SK-N-SH treated with all-trans-retinoic acid at 6 μM for 48 hours (cell line): ENCODE results near the gene PLXND1.

Source experiments
- ATAC-seq: fragments of 200-7000 bp; cut with Tn5 transposase; 3 replicates; pipeline ENCODE4 v1.9.1; 2020; ENCODE audit warnings: mild to moderate bottlenecking, moderate library complexity
- ARNTL ChIP-seq: fragments of 450-650 bp; formaldehyde crosslinking; IDR thresholded peaks from 2 replicates; pipeline ENCODE4 v1.5.0; 2020; ENCODE audit warnings: low read depth, mild to moderate bottlenecking, moderate library complexity, borderline replicate concordance
- BACH2 ChIP-seq: fragments of 250-450 bp; sonication (Bioruptor Pico); IDR thresholded peaks from 2 replicates; pipeline ENCODE4 v1.9.0; 2021; ENCODE audit warnings: mild to moderate bottlenecking, borderline replicate concordance
- CSDC2 ChIP-seq: fragments of 250-450 bp; sonication (Bioruptor Pico); IDR thresholded peaks from 2 replicates; pipeline ENCODE4 v1.5.0; 2020; ENCODE audit warnings: mild to moderate bottlenecking, moderate library complexity
- ESRRG ChIP-seq: fragments of 250-450 bp; sonication (Bioruptor Pico); IDR thresholded peaks from 2 replicates; pipeline ENCODE4 v1.6.1; 2021; ENCODE audit warnings: mild to moderate bottlenecking
- GLIS3 ChIP-seq: fragments of 250-450 bp; sonication (Bioruptor Pico); IDR thresholded peaks from 2 replicates; pipeline ENCODE4 v1.5.0; 2020; ENCODE audit warnings: mild to moderate bottlenecking, moderate library complexity
- ISL1 ChIP-seq: fragments of 250-450 bp; sonication (Bioruptor Pico); IDR thresholded peaks from 2 replicates; pipeline ENCODE4 v2.1.2; 2022; ENCODE audit warnings: mild to moderate bottlenecking, moderate library complexity
- OSR1 ChIP-seq: fragments of 250-450 bp; sonication (Bioruptor Pico); IDR thresholded peaks from 2 replicates; pipeline ENCODE4 v1.8.0; 2022; ENCODE audit warnings: moderate library complexity, mild to moderate bottlenecking, inconsistent platforms
- SNAI2 ChIP-seq: fragments of 250-450 bp; sonication (Bioruptor Pico); IDR thresholded peaks from 2 replicates; pipeline ENCODE4 v1.5.0; 2020; ENCODE audit warnings: mild to moderate bottlenecking, moderate library complexity
- TCF4 ChIP-seq: fragments of 250-450 bp; sonication (Bioruptor Pico); IDR thresholded peaks from 2 replicates; pipeline ENCODE4 v1.8.0; 2021; ENCODE audit warnings: mild to moderate bottlenecking, moderate library complexity, borderline replicate concordance
- TOX ChIP-seq: fragments of 250-450 bp; sonication (Bioruptor Pico); IDR thresholded peaks from 2 replicates; pipeline ENCODE4 v1.8.0; 2021; ENCODE audit warnings: mild to moderate bottlenecking, moderate library complexity, borderline replicate concordance
- ZC3H10 ChIP-seq: fragments of 250-450 bp; sonication (Bioruptor Pico); IDR thresholded peaks from 2 replicates; pipeline ENCODE4 v1.5.1; 2021; ENCODE audit warnings: mild to moderate bottlenecking, moderate library complexity
- ZFP30 ChIP-seq: fragments of 450-650 bp; formaldehyde crosslinking; IDR thresholded peaks from 2 replicates; pipeline ENCODE4 v1.5.0; 2022; ENCODE audit warnings: mild to moderate bottlenecking, moderate library complexity
- ZNF565 ChIP-seq: fragments of 450-650 bp; formaldehyde crosslinking; conservative IDR thresholded peaks from 2 replicates; pipeline ENCODE4 v1.5.0; 2020; ENCODE audit warnings: low read depth, mild to moderate bottlenecking, moderate library complexity
- ZNF70 ChIP-seq: fragments of 450-650 bp; formaldehyde crosslinking; IDR thresholded peaks from 2 replicates; pipeline ENCODE4 v1.5.0; 2020; ENCODE audit warnings: mild to moderate bottlenecking, moderate library complexity
- TF ChIP-seq, protein P1 (sequence below): fragments of 250-450 bp; sonication (Bioruptor Pico); IDR thresholded peaks from 2 replicates; pipeline ENCODE4 v1.5.1; 2020; ENCODE audit warnings: low read depth, mild to moderate bottlenecking, moderate library complexity
- TF ChIP-seq, protein P2 (sequence below): fragments of 250-450 bp; sonication (Bioruptor Pico); IDR thresholded peaks from 2 replicates; pipeline ENCODE4 v1.8.0; 2020; ENCODE audit warnings: mild to moderate bottlenecking, moderate library complexity, borderline replicate concordance
- TF ChIP-seq, protein P3 (sequence below): fragments of 250-450 bp; sonication (Bioruptor Pico); IDR thresholded peaks from 2 replicates; pipeline ENCODE4 v1.5.1; 2021; ENCODE audit warnings: mild to moderate bottlenecking, moderate library complexity
- TF ChIP-seq, protein P4 (sequence below): fragments of 250-450 bp; sonication (Bioruptor Pico); IDR thresholded peaks from 2 replicates; pipeline ENCODE4 v1.8.0; 2021; ENCODE audit warnings: low read depth, mild to moderate bottlenecking, moderate library complexity, borderline replicate concordance

The PLXND1 gene

DNA sequence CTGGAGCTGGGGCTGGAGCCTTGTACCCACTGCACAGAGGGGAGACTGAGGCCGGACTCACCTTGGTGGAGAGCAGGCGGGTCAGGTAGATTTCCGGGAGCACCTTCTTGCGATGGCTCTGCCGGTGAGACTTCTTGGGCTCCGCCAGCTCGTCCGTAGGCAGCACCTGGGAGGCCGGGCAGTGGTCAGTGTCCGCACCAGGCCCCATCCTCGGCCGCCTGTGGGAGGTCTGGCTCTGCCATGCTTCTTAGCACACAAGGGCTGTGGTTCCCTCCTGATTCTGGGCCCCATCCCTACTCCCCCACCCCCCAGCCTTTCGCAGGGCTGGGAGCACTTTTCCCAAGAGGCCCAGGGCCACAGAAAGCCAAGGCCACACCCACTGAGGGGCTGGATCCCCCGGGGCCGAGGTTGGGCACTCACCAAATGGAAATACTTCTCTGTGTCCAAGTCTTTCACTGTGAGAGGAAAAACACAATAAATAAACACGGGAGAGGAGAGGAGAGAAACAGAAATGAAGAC, 46.1 kb downstream of the PLXND1 start (continued):
- no peak for TF ChIP-seq ARNTL (CRISPR knock-in tag)
- no peak for TF ChIP-seq GLIS3 (CRISPR knock-in tag)
- no peak for TF ChIP-seq TOX (CRISPR knock-in tag)
- no peak for TF ChIP-seq BACH2 (CRISPR knock-in tag)
- TF ChIP-seq SNAI2 (CRISPR knock-in tag) = no peak
- TF ChIP-seq CSDC2 (CRISPR knock-in tag) = no peak
- TF ChIP-seq, protein P1, sequence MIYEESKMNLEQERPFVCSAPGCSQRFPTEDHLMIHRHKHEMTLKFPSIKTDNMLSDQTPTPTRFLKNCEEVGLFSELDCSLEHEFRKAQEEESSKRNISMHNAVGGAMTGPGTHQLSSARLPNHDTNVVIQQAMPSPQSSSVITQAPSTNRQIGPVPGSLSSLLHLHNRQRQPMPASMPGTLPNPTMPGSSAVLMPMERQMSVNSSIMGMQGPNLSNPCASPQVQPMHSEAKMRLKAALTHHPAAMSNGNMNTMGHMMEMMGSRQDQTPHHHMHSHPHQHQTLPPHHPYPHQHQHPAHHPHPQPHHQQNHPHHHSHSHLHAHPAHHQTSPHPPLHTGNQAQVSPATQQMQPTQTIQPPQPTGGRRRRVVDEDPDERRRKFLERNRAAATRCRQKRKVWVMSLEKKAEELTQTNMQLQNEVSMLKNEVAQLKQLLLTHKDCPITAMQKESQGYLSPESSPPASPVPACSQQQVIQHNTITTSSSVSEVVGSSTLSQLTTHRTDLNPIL (CRISPR knock-in tag) = no peak

DNA sequence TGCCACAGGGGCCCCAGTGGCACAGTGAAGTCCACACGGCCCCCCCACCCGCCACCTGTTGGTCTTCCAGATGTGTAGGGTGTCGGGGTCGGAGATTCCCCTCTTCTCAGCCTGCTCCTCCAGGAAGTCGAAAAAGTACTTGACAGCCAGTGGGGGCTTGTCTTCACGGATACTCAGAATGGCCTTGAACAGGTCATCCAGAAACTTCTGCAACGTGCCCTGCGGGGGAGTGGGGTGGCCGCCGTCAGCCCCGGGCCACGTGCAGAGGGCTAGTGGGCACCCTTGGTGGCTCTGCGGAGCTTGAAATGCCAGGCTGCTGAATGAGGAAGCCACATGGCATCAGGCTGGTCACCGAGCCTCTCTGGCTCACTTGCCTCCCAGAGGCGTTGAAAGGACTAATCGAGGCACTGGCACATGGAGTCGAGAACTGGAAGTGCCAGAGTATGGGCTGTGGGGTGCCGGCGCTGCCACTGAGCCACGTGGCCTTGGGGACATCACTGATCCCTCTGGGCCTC, 46.9 kb downstream of the PLXND1 start:
- ATAC-seq = no peak
- TF ChIP-seq CSDC2 (CRISPR knock-in tag) (no peak), ISL1 (no peak), OSR1 (CRISPR knock-in tag) (no peak), TCF4 (CRISPR knock-in tag) (no peak), ZNF565 (CRISPR knock-in tag) (no peak), ARNTL (CRISPR knock-in tag) (no peak), ESRRG (CRISPR knock-in tag) (no peak), ZC3H10 (CRISPR knock-in tag) (no peak), GLIS3 (CRISPR knock-in tag) (no peak), ZFP30 (no peak)
- TF ChIP-seq, protein P2, sequence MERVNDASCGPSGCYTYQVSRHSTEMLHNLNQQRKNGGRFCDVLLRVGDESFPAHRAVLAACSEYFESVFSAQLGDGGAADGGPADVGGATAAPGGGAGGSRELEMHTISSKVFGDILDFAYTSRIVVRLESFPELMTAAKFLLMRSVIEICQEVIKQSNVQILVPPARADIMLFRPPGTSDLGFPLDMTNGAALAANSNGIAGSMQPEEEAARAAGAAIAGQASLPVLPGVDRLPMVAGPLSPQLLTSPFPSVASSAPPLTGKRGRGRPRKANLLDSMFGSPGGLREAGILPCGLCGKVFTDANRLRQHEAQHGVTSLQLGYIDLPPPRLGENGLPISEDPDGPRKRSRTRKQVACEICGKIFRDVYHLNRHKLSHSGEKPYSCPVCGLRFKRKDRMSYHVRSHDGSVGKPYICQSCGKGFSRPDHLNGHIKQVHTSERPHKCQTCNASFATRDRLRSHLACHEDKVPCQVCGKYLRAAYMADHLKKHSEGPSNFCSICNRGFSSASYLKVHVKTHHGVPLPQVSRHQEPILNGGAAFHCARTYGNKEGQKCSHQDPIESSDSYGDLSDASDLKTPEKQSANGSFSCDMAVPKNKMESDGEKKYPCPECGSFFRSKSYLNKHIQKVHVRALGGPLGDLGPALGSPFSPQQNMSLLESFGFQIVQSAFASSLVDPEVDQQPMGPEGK (CRISPR knock-in tag) = no peak
- TF ChIP-seq, protein P3, sequence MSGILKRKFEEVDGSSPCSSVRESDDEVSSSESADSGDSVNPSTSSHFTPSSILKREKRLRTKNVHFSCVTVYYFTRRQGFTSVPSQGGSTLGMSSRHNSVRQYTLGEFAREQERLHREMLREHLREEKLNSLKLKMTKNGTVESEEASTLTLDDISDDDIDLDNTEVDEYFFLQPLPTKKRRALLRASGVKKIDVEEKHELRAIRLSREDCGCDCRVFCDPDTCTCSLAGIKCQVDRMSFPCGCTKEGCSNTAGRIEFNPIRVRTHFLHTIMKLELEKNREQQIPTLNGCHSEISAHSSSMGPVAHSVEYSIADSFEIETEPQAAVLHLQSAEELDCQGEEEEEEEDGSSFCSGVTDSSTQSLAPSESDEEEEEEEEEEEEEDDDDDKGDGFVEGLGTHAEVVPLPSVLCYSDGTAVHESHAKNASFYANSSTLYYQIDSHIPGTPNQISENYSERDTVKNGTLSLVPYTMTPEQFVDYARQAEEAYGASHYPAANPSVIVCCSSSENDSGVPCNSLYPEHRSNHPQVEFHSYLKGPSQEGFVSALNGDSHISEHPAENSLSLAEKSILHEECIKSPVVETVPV (CRISPR knock-in tag) = no peak

DNA sequence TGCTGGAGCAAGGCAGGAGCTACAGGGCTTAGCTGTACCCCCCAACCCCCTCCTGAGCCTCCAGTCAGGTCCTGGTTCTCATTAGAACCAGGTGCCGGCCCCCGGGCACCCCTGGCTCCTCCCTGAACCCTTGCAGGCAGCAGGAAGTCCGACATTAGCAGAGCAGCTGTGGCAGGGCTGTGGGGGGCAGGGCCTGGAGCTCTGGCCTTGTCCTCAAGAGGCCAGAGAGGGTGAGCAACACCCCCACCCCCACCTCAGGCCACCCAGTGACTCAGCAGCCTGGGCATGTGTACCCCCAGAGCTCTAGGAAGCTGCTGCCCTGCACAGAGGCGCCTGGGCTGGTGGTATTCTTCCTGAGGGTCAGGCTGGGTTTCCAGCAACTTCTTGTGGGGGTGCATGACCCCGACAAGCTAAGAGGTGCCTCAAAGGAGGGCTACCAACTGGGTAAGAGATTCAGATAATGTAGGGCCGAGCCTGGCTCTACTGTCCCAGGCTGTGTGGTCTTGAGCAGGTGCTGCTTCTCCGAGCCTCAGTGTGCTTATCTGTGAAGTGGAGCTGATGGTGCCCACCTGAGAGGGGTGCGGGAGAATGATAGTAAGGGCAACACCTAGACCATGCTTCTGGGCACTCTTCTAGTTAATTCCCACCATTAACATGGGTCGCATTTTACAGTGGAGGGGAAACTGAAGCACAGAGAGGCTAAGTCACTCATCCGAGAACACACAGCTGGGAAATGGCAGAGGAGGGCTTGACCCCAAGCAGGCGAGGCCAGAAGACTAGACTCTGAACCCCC, 47.5 kb downstream of the PLXND1 start:
- TF ChIP-seq OSR1 (CRISPR knock-in tag) (no peak), TCF4 (CRISPR knock-in tag) (peak; percentile 66; the same call in 1 of the 2 replicates), ZNF70 (CRISPR knock-in tag) (no peak), BACH2 (CRISPR knock-in tag) (no peak), ZC3H10 (CRISPR knock-in tag) (no peak)
- TF ChIP-seq, protein P3 (CRISPR knock-in tag) = no peak
- TF ChIP-seq, protein P4, sequence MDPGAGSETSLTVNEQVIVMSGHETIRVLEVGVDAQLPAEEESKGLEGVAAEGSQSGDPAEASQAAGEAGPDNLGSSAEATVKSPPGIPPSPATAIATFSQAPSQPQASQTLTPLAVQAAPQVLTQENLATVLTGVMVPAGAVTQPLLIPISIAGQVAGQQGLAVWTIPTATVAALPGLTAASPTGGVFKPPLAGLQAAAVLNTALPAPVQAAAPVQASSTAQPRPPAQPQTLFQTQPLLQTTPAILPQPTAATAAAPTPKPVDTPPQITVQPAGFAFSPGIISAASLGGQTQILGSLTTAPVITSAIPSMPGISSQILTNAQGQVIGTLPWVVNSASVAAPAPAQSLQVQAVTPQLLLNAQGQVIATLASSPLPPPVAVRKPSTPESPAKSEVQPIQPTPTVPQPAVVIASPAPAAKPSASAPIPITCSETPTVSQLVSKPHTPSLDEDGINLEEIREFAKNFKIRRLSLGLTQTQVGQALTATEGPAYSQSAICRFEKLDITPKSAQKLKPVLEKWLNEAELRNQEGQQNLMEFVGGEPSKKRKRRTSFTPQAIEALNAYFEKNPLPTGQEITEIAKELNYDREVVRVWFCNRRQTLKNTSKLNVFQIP = no peak
- TF ChIP-seq, protein P2 (CRISPR knock-in tag) = no peak
- peak; percentile 58 for ATAC-seq
